ENCODE measurements around the gene PSMB10. TPM values are rescaled to one million over a fixed set of nuclear protein-coding genes. Genes with fewer than 3 reads are reported as not detected.

Gene PSMB10
- total RNA-seq, 1 experiment from 2014 or later, result 41.0 TPM

- Histone ChIP-seq H3K4me1 (ENCODE audit: control insufficient read depth in 1 of 2, insufficient read depth in 2 of 2, low read length in 2 of 2) (no peaks in the 10 kb centered on the region), H3K27me3 (ENCODE audit: insufficient read depth, low read length) (no peaks in the 10 kb centered on the region), H3K9me3 (ENCODE audit: control insufficient read depth in 1 of 2, insufficient read depth in 1 of 2, low read depth in 1 of 2, low read length in 2 of 2) (no peaks in the 10 kb centered on the region), H2AFZ (ENCODE audit: low read depth, low read length, poor library complexity, severe bottlenecking) (no peak overlapping the region), H3K4me3 (replicated peaks in 1 of 2; ENCODE audit: low read depth in 1 of 2, low read length in 2 of 2) (no peak overlapping the region), H3K36me3 (ENCODE audit: control insufficient read depth in 1 of 2, insufficient read depth in 2 of 2, low read length in 2 of 2) (peaks cover 7 to 8% of the 10 kb centered on the region in 2 experiments; a peak in 3 of 4 replicates), H3K4me2 (ENCODE audit: low read length) (no peak overlapping the region), H3K79me2 (ENCODE audit: insufficient read depth, low read length) (no peaks in the 10 kb centered on the region), H4K20me1 (ENCODE audit: insufficient read depth) (no peaks in the 10 kb centered on the region), H3K9ac (ENCODE audit: low read length) (no peak overlapping the region), H3K9me2 (ENCODE audit: insufficient read depth) (no peaks in the 10 kb centered on the region), H3K27ac (ENCODE audit: low read depth, low read length) (no peak overlapping the region)
- TF ChIP-seq ATF3 (IDR thresholded peaks at IDR 0.05), result no peak
- no peak for TF ChIP-seq RAD21 (IDR thresholded peaks at IDR 0.05; ENCODE audit: low read depth)
- no peak for TF ChIP-seq SP1 (IDR thresholded peaks at IDR 0.05; ENCODE audit: low read depth)
- TF ChIP-seq ZNF274 (IDR thresholded peaks at IDR 0.05; ENCODE audit: low read depth, low read length), result no peak
- TF ChIP-seq CBX3 (IDR thresholded peaks at IDR 0.05; ENCODE audit: low read depth), result no peak
- no peak for TF ChIP-seq EZH2phosphoT487 (IDR thresholded peaks at IDR 0.05; ENCODE audit: borderline replicate concordance)
- TF ChIP-seq ZBTB33 (IDR thresholded peaks at IDR 0.05; ENCODE audit: extremely low read depth, insufficient replicate concordance, low read length), result no peak
- no peak for TF ChIP-seq EZH2 (IDR thresholded peaks at IDR 0.05)
- TF ChIP-seq SRF (IDR thresholded peaks at IDR 0.05; ENCODE audit: low read depth), result no peak
- TF ChIP-seq TCF7L2 (IDR thresholded peaks at IDR 0.05; ENCODE audit: borderline replicate concordance, extremely low read depth, insufficient read depth, insufficient read length), result no peak
- no peak for TF ChIP-seq SIN3A (IDR thresholded peaks at IDR 0.05; ENCODE audit: low read depth)
- TF ChIP-seq JUND (IDR thresholded peaks at IDR 0.05), result no peak
- no peak for TF ChIP-seq YY1 (IDR thresholded peaks at IDR 0.05; ENCODE audit: extremely low read depth, insufficient replicate concordance, low read depth, low read length)
- TF ChIP-seq CTCF (IDR thresholded peaks at IDR 0.05 in 2 of 3, conservative IDR thresholded peaks at IDR 0.05 in 1 of 3; ENCODE audit: borderline replicate concordance in 1 of 3, insufficient read depth in 1 of 3, low read depth in 2 of 3, low read length in 2 of 3), result no peak
- no peak for TF ChIP-seq FOSL1 (IDR thresholded peaks at IDR 0.05; ENCODE audit: low read depth)
- no peak for TF ChIP-seq POLR2AphosphoS5 (IDR thresholded peaks at IDR 0.05; ENCODE audit: low read depth, low read length)
- TF ChIP-seq ELF1 (IDR thresholded peaks at IDR 0.05; ENCODE audit: borderline replicate concordance, low read depth), result no peak
- TF ChIP-seq POLR2A (IDR thresholded peaks at IDR 0.05; ENCODE audit: borderline replicate concordance, extremely low read depth, insufficient read depth, insufficient read length), result no peak
- ChIA-PET RAD21 (ENCODE audit: low non-redundant PET in 1 of 2, low total read pairs in 2 of 2, uncharacterized antibody in 2 of 2, unreplicated experiment in 2 of 2) (no interaction called here), POLR2A (no interaction called here), CTCF (no interaction called here)
- intact Hi-C loops (cut with micrococcal nuclease), result no loop called here
- no TSS peak for BruUV-seq (replicated peaks)
- ATAC-seq (no peak), DNase-seq (ENCODE audit: low read depth, low spot score) (no peak)
These were observed 17.2 kb upstream of the PSMB10 start for GRCh38 chr16:67953641-67954375.

Measured in HCT116 (cell line).